Muscle of arm (tissue), 12 donors: ENCODE measurements around the gene FOXO1. TPM values are rescaled to one million over a fixed set of nuclear protein-coding genes. Genes with fewer than 3 reads are reported as not detected.

ENCODE experiments used
- DNase-seq: peaks from one replicate; pipeline ENCODE4 v3.0.0-alpha.2; 2013
- polyA plus RNA-seq, 12 donors: library from polyadenylated mRNA; unstranded; fragments of 120-200 nt; gene quantifications; one replicate each; pipeline ENCODE4 v1.2.1, GENCODE V29; 2013; ENCODE audit not compliant: insufficient read length in 12 of 12

Gene FOXO1
- polyA plus RNA-seq, 12 donors, result 13.1 to 27.2 (median 15.1) TPM; not detected in 1

DNA sequence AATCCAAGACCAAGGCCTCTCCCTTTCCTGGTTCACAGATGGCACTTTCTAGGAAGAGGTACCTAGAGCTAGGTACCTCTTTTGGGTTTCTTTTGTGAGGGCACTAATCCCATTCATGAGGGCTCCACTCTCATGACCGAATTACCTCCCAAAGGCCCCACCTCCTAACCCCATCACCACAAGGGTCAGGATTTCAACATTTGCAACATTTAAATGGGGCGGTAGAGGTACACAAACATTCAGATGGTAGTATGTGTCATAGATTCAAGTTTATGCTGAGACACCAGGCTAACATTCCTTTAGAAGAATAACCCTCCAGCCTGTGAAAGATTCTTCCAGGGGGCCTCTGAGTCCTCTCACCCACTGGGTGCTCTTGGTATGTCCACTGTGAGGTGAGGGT, 116.3 kb downstream of the FOXO1 start:
- no peak for DNase-seq

DNA sequence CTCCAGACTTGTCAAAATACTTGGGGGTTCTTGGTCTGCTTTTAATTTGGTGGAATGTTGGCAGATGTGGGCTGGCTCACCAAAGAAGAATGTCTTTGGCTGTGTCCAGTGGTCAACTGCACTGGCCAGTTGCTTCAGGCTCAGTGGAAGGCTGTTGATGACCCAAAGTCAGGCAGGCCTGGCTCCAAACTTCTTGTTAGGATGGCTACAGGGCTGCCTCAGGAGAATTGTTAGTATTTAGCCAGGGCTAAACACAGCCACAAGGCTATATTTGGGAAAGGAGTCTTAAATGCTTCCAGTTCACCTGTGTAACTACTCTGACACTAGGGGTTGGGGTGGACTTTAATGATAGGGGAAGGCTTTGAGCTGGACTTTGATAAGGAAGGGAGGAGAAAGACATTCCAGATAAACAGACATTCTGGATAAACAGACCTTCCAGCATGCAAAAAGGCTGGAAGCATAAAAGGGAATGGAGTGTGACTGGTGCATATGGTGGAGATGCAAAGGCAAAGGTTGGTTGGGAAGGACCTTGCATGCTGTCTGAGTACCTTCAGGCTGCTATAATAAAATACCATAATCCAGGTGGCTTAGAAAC, 116.8 kb downstream of the FOXO1 start:
- DNase-seq, result no peak

- peak; percentile 25 for DNase-seq
These were observed 118.7 kb downstream of the FOXO1 start for GRCh38 chr13:40547591-40548315.

- no peak for DNase-seq
These were observed 120.4 kb downstream of the FOXO1 start for GRCh38 chr13:40546047-40546446.

DNA sequence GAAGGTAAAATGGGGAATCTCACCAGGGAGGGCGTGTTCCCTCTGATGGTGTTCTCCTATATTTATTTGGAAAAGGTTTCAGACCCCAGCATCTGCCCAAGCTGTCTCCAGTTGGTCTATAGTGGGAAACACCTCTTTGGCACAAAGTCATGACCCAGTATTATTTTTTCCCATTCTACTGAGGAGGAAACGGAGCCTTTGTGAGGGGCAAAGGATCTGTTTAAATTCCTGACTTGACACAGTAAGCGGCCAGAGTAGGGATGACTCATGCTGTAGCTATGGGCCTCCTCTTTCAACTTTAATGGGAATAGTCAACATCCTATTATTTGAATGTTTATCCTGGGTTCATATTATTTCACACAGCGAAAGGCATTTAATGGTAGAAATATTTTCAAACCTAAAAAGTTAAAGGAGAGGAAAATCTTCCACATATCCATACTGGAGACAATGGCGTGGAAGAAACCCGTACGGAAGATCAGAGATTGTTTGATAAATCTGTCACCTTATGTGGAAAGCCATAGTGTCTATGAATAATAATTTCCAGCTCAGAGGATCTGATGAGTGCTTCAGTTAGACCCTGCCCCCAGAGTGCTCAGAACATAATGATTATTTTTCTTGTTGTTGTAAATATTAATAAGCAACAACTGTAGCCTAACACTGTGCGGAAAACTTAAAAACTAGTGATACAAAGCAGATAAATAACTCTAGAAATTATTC, 126.0 kb downstream of the FOXO1 start:
- no peak for DNase-seq

- DNase-seq, result no peak
These were observed 126.7 kb downstream of the FOXO1 start for GRCh38 chr13:40539576-40540327.

DNA sequence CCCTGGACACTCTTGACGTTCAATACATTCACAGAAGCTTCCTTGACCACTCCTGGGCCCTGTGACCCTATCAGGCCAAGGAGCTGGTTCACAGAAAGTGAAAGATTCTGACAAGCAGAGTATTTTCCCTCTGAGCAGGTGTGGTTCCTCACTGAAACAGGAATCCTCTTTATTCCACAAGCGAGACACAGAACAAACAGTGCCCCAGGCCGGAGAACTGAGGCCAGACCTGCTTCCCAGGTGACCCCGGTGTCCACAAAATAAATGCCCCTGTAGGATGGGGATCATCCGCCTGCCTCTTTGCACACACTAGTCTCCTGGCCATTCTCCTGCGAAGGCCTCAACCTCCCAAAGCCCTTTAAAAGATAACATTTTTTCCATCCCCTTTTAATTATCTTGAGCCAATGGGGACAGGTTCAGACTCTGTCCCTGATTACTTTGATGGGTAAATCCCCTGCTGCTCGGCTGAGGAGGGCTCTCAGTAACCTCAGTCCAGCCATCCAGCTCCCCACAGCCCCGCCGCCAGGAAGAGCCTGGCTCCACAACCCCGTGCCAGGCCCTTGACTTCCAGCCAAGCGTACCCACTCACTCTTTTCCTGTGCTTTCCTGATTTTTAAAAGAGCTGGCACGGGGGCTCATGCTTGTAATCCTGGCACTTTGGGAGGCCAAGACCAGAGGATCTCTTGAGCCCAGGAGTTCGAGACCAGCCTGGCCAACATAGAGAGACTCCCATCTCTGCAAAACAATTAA, 129.1 kb downstream of the FOXO1 start:
- DNase-seq, result no peak

- DNase-seq, result no peak
These were observed 129.9 kb downstream of the FOXO1 start for GRCh38 chr13:40536443-40537113.

- DNase-seq, result no peak
These were observed 131.1 kb downstream of the FOXO1 start for GRCh38 chr13:40535345-40535836.

- DNase-seq, result no peak
These were observed 132.0 kb downstream of the FOXO1 start for GRCh38 chr13:40534456-40534855.

GRCh38 chr13:40533072-40533471, 133.4 kb downstream of the FOXO1 start:
- no peak for DNase-seq

- DNase-seq, result no peak
These were observed 135.5 kb downstream of the FOXO1 start for GRCh38 chr13:40530961-40531360.

DNA sequence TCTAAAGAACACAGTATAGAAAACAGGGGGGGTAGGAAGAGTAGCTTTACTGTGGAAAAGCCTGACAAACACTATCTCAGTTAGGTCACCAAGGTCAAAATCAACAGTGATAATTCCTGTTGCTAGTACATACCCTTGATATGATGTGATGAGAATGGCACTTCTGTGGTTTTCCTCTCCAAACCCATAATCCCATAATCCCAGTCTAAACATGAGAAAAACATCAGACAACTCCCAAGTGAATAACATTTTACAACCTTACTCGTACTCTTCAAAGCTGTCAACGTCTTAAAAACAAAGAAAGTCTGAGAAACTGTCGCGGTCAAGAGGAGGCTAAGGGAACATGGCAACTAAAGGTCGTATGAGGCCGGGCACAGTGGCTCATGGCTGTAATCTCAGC, 137.6 kb downstream of the FOXO1 start:
- no peak for DNase-seq

GRCh38 chr13:40527914-40528313, 138.5 kb downstream of the FOXO1 start:
- DNase-seq, result no peak

- DNase-seq, result no peak
These were observed 144.2 kb downstream of the FOXO1 start for GRCh38 chr13:40522282-40522681.

DNA sequence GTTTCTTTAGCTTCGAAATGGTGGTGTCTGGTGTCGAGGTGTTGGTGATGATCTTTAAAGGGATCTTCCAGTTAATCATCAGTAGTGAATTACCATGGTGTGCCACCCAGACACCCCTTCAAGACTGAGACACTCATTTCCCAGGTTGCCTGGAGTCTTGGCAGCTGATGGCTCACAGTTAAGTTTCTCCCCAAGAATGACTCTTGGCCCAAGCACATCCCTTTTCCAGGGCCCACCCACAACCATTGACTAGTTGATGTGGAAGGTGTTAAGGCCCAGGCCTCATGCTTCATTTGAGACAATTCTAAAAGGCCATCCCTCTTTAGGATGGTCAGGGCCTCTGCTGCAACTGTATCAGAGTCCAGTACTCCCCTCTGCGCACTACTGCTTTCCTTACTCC, 145.5 kb downstream of the FOXO1 start:
- DNase-seq, result no peak

DNA sequence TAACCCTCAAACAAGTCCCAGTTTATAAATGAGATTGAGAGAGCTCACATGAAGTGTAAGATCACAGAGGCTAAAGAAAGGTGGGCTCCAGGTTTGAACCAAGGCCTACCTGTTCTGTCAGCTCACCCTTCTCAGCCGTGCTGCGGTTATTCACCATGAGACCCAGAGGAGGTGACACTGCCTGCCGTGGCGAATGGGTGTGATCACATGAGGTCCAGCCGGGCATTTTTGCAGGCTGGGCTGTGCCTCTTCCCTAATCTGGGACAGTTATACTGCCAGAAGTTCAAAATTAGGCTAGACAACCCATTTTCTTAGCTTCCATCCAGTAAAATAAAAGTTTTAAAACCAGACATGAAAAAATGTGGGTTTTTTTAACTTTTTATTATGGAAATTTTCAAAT, 146.8 kb downstream of the FOXO1 start:
- no peak for DNase-seq

DNA sequence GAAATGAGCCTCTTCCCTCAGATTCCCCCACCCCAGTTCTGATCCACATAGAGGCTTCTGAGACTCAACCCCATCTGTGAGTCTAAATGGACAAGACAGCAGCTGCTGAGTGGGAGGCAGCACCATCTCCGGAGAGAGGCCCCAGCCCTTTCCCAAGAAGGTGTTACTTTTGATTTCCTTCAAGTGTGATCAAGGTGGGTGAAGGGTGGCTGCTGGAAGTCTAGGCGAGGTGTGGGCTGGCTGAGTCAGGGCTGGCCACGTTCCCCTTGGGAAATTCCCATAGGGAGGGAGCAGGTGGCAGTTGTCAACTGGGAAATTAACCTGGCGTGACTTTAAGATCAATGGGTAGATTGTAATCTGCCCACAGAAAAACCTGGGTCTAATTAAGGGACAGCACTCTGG, 148.0 kb downstream of the FOXO1 start:
- DNase-seq, result no peak

DNA sequence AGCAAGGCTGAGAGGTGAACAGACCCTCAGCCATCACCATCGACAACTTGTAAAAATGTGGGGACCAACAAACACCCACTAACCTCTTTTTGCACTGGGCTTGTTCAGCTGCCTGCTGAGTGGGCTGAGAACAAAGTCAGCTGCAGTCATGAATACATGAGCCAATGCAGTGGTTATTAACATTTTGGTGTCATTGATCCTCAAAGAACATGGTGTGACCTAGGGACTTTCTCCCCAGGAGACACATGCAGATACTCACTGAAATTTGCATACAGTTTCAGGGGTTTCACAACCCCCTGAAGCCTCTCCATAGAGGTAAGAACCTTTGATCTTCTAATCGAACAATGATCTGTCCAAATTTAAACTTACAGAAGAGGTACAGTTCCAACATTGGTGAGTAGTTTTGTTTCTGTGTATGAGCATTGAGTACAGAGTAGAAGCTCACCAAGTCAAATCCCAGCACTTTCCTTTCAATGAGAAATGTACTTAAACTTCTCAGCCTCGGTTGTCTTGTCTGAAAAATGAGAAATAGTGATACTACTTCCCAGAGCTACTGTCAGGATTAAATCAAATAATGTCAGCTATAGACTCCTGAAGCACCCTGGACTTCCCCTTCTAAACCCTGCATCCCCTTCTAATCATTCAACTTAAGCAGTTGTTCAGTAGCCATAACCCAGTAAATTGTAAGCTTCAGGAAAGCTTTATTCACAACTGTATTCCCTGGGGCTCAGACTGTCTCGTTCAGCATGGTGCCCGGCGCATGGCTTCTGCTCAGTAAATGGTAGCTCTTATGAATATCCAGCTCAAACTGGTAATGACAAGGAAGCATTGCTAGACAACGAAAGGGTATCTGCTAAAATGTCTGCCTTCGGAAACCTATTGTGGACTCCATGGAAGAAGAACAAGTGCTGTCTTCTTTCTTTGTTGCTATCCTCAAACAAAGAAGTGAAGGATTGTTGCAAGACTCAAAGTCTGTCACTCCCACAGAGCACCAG, 148.7 kb downstream of the FOXO1 start:
- DNase-seq, result no peak

- DNase-seq, result no peak
These were observed 150.7 kb downstream of the FOXO1 start for GRCh38 chr13:40515702-40516101.
